Endothelial cell of umbilical vein (primary cell): ENCODE measurements around the gene ZSWIM6.

Experiments
- CTCF ChIP-seq, 2 donors: IDR thresholded peaks; 1 replicate in 1 of 2; 2 replicates in 1 of 2; pipeline ENCODE4 v1.5.1; 2011; ENCODE audit warnings: low read length in 2 of 2, mild to moderate bottlenecking in 2 of 2, moderate library complexity in 2 of 2, control low read depth in 1 of 2, inconsistent platforms in 1 of 2, low read depth in 1 of 2; ENCODE audit not compliant: insufficient read depth in 1 of 2; ENCODE audit errors: extremely low read depth in 1 of 2
- EZH2 ChIP-seq: IDR thresholded peaks from 2 replicates; pipeline ENCODE4 v1.6.1; 2012; ENCODE audit warnings: borderline replicate concordance, low read depth, mild to moderate bottlenecking, moderate library complexity, low read length, inconsistent platforms; ENCODE audit not compliant: severe bottlenecking
- FOS ChIP-seq: IDR thresholded peaks from 2 replicates; pipeline ENCODE4 v1.6.1; 2011; ENCODE audit warnings: mild to moderate bottlenecking, low read length, moderate library complexity, borderline replicate concordance; ENCODE audit not compliant: insufficient read depth
- GATA2 ChIP-seq: IDR thresholded peaks from 2 replicates; pipeline ENCODE4 v1.7.0; 2011; ENCODE audit warnings: low read depth, mild to moderate bottlenecking, moderate library complexity, mixed read lengths, low read length; ENCODE audit not compliant: insufficient read length, insufficient read depth
- POLR2A ChIP-seq: IDR thresholded peaks from 2 replicates; pipeline ENCODE4 v1.6.1; 2012; ENCODE audit warnings: low read depth, mild to moderate bottlenecking, control low read depth, low read length
- POLR2AphosphoS5 ChIP-seq: IDR thresholded peaks from 2 replicates; pipeline ENCODE4 v1.6.1; 2012; ENCODE audit warnings: low read depth, mild to moderate bottlenecking, control low read depth, low read length, moderate library complexity; ENCODE audit not compliant: insufficient read depth

DNA sequence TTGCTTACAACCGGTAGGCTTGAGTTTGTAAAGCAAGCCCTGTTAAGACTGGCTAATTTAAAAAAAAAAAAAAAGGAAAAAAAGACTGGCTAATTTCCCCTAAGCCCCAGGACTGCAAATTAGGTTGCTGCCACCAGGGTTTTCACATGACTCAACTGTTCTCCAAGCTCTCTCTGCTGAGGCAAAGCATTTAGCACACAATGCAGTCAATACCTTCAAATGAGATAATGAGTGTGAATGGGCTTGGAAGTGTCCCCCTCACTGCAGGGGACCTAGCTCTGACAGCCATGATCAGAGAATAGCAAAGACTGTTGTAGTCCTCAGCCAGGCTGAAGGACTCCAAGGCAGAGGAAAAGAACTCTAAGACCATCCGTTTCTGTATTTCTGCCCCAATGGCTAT, 42.8 kb upstream of the ZSWIM6 start:
- TF ChIP-seq CTCF (IDR thresholded peaks at IDR 0.05; ENCODE audit: extremely low read depth in 1 of 2, insufficient read depth in 1 of 2, low read depth in 1 of 2, low read length in 2 of 2) (no peak), EZH2 (no peak), POLR2AphosphoS5 (no peak), POLR2A (no peak), FOS (no peak), GATA2 (no peak)
